Left ventricle myocardium inferior (tissue), 1 donor: ENCODE measurements around the gene CR1L. TPM values are rescaled to one million over a fixed set of nuclear protein-coding genes. Genes with fewer than 3 reads are reported as not detected.
"Not testable (repeated sequence)": the region's sequence is repeated elsewhere in the genome, so short reads cannot be mapped to it uniquely, and the experiment has no call there.

Source experiments
- DNase-seq: peaks from one replicate; pipeline ENCODE4 v3.0.0-alpha.2; 2020
- H3K27ac ChIP-seq: fragments of 200-600 bp; replicated peaks from 2 replicates; pipeline ENCODE4 v1.8.0; 2021
- H3K27me3 ChIP-seq: fragments of 200-600 bp; 2 replicates; pipeline ENCODE4 v1.8.0; 2021; ENCODE audit warnings: low read depth
- H3K36me3 ChIP-seq: fragments of 200-600 bp; 2 replicates; pipeline ENCODE4 v1.8.0; 2021
- H3K4me1 ChIP-seq: fragments of 200-600 bp; 2 replicates; pipeline ENCODE4 v1.8.0; 2021
- H3K4me3 ChIP-seq: fragments of 200-600 bp; 2 replicates; pipeline ENCODE4 v1.8.0; 2021; ENCODE audit warnings: mild to moderate bottlenecking, moderate library complexity
- H3K9me3 ChIP-seq: fragments of 200-600 bp; replicated peaks from 2 replicates; pipeline ENCODE4 v1.8.0; 2021
- CTCF ChIP-seq: fragments of 200-600 bp; IDR thresholded peaks from 2 replicates; pipeline ENCODE4 v1.8.0; 2021; ENCODE audit warnings: antibody characterized with exemption, mild to moderate bottlenecking, borderline replicate concordance
- intact Hi-C: fragments of 100-400 bp; cut with micrococcal nuclease; formaldehyde crosslinking; loops from one replicate; pipeline ENCODE4 v1.11.0; 2022
- total RNA-seq: library from RNA; stranded (reverse); fragmentation: NEBNext Ultra II Directional; extraction: Animal tissue kit (Norgen Biotek cat#: 25700); gene quantifications from one replicate; pipeline ENCODE4 v1.2.1, GENCODE V29; 2021
- donor health status: DM: no; HTN: yes; CAD: no; lungs with severe emphysema.

CR1L gene
- total RNA-seq, 1 donor from 2014 or later: not detected

- intact Hi-C loops: no loop called here
- Histone ChIP-seq H3K4me1 (peaks cover 32% of the 10 kb centered on the region), H3K27ac (no peak overlapping the region), H3K27me3 (no peaks in the 10 kb centered on the region), H3K9me3 (no peaks in the 10 kb centered on the region), H3K36me3 (no peaks in the 10 kb centered on the region), H3K4me3 (no peak overlapping the region)
- DNase-seq: no peak
- no peak for TF ChIP-seq CTCF
These were observed 101.2 kb downstream of the CR1L start for GRCh38 chr1:207745839-207746767.

GRCh38 chr1:207747627-207748492 lies 102.9 kb downstream of the CR1L start:
- no peak overlapping the region for H3K4me3 ChIP-seq
- H3K36me3 ChIP-seq: no peaks in the 10 kb centered on the region
- no peaks in the 10 kb centered on the region for H3K27me3 ChIP-seq
- H3K9me3 ChIP-seq: no peaks in the 10 kb centered on the region
- no peak overlapping the region for H3K27ac ChIP-seq
- no peak for TF ChIP-seq CTCF
- no peak for DNase-seq
- H3K4me1 ChIP-seq: peaks cover 47% of the 10 kb centered on the region
- intact Hi-C loops: no loop called here

DNA sequence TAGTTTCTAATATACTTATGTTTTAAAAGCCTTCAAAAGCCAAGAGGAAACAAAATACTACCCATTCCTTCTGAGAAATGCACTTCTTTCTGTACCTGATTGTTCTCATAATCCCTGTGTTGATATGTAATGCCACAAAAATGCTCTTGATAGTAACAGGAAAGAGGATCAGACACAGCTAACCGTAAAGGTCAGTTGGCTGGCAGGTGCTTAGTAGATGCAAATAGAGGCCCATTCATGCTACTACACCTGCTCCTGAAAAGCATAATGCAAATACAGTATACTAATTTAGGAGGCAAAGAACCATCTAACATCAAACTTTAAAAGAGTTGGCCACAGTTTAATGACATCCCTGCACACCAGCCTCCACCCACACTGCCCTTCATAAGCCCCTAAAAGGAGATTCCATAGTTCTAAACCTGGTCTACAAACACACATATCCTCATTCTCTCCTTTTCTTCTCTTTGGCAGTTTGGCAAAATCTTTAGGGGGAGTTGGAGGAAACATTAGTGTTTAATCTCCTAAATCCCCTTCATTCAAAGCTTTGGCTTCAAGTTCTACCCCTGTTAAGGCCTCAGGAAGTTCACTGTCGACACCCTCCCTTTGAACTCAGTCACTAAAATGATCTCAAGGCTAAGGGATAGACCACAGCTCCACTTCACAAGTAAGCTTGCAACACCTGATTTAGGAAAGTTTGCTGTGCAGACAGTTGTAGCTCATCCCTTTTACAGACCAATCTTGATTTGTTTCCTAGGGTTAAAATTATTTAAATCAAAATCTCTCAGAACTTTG lies 104.0 kb downstream of the CR1L start:
- Histone ChIP-seq H3K4me1 (peaks cover 58% of the 10 kb centered on the region), H3K27ac (peak overlapping the region; percentile 96), H3K9me3 (no peaks in the 10 kb centered on the region), H3K36me3 (no peaks in the 10 kb centered on the region), H3K27me3 (no peaks in the 10 kb centered on the region), H3K4me3 (no peak overlapping the region)
- DNase-seq: no peak
- intact Hi-C loops: no loop called here
- no peak for TF ChIP-seq CTCF

DNA sequence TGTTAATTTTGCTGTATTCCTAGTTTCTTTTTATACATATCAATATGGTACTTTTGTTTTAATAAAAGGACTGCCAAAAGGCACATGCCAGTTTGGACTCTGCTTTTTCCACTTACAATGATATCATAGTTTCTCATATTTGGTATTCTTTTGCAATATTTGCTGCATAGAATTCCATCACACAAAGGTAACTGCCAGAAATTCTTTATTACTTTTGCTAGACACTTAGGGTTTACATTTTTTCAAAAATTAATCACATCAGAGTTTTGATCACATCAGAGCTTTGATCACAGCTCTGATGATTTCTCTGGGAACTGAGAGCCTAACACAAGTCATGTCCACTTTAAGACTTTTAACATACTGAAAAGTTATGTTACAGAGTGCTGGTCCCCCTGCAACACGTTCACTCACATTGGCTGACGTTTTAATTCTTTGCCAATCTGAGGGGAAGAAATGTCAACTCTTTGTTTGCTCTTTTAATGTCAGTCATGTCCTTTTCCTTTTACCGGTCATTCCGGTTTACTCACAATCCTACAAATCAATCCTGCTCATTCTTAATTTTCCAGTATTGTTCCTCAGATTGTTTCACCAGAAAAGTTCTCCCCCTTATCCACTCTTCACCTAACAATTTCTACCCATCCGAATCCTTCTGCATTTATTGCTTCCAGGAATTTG lies 105.8 kb downstream of the CR1L start:
- peak overlapping the region; percentile 88 for H3K4me3 ChIP-seq
- no peaks in the 10 kb centered on the region for H3K36me3 ChIP-seq
- TF ChIP-seq CTCF: no peak
- H3K4me1 ChIP-seq: peaks cover 76% of the 10 kb centered on the region
- intact Hi-C loops: no loop called here
- H3K27ac ChIP-seq: peak overlapping the region; percentile 96
- no peaks in the 10 kb centered on the region for H3K27me3 ChIP-seq
- DNase-seq: no peak
- no peaks in the 10 kb centered on the region for H3K9me3 ChIP-seq

DNA sequence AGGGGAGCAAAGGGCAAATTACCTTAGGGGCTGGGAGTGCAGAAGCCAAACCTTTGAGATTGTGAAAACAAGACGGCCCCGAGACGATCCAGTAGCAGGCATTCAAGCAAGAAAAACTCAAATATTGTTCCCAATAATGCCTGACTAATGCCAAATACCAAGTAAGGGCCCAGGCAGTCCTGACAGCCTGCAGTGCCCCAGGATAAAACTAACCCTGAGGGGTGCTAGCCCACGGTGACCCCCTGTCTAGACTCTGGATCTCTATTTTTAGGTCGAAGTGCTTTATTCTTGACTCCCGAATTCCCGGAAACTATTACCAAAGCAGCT lies 106.5 kb downstream of the CR1L start:
- H3K27me3 ChIP-seq, H3K36me3 ChIP-seq, H3K9me3 ChIP-seq, DNase-seq, intact Hi-C loops: not testable (repeated sequence)
- peak overlapping the region; percentile 88 for H3K4me3 ChIP-seq
- H3K4me1 ChIP-seq: peaks cover 83% of the 10 kb centered on the region
- H3K27ac ChIP-seq: peak overlapping the region; percentile 96
